Measurements from ENCODE around the gene AHRR.

AHRR gene

GRCh38 chr5:417301-418161 is 96.0 kb downstream of the AHRR start:
- DNase-seq: peak; percentile 74

DNA sequence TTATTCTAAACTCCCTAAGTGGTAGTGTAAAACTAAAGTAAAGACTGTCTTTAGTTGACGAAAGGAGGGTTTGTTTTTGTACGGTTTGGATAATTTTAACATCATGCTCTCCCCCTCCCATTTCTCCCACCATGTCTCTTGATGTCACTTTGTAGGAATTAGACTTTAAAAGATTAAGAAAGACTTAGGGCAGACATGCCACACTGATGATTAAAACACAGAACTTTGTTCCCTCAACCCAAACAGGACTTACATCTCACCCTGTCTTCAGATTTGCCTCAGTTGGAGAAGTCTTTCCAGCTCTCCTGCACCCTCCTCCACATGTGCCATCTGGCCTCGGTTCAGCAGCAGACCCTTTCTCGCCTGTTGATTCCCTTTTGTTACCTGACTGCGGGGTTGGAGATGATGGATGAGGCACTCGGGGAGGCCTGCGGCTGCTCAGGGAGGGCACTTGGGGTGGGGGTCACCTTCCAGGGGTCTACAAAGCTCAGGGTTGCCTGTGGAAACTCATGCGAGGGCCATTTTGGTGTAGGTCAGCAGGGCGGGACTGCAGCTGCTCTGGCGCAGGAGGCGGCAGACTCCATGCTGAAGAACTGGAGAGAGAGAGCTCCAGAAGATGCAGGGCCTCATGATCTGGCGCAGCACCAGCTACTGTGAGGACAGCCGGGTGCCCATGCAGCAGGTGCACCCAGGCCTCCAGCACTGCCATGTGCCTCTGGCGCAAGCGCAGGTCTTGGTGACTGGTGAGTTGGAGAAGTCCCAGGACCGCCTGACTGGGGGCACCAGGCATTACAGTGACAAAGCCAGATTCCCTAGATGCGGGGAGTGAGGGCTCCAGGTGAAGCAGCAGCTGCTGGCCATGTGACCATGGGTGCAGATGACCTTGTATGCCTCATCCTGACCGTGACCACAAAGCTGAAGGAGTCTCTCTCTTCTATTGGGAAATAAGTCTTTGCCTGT is 96.9 kb downstream of the AHRR start:
- DNase-seq: no peak

GRCh38 chr5:419970-420369 is 98.5 kb downstream of the AHRR start:
- DNase-seq: no peak

GRCh38 chr5:420632-421286 is 99.2 kb downstream of the AHRR start:
- no peak for DNase-seq

GRCh38 chr5:421287-421880 is 99.9 kb downstream of the AHRR start:
- DNase-seq: no peak

GRCh38 chr5:421901-422300 is 100.4 kb downstream of the AHRR start:
- DNase-seq: no peak

GRCh38 chr5:422323-423232 is 101.1 kb downstream of the AHRR start:
- no peak for DNase-seq

- DNase-seq: no peak
Observed at GRCh38 chr5:423233-423565, 101.7 kb downstream of the AHRR start.

GRCh38 chr5:423626-424261 is 102.2 kb downstream of the AHRR start:
- DNase-seq: no peak

- no peak for DNase-seq
Observed at GRCh38 chr5:424301-425110, 103.0 kb downstream of the AHRR start.

- DNase-seq: no peak
Observed at GRCh38 chr5:425714-426113, 104.2 kb downstream of the AHRR start.

DNA sequence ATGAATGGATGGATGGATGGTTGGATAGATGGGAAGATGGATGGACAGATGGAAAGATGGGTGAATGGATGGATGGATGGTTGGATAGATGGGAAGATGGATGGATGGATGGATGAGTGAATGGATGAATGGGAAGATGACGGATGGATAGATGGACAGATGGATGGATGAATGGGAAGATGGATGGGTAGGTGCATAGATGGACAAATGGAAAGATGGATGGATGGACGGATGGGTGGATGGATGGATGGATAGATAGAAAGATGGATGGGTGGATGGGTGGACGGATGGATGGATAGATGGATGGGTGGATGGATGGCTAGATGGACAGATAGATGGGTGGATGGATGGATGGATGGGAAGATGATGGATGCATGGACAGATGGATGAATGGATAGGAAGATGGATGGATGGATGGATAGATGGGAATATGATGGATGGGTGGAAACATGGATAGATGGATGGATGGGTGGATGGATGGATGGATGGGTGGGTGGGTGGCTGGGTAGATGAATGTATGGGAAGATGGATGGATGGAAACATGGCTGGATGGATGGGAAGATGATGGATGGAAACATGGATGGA is 105.0 kb downstream of the AHRR start:
- no peak for DNase-seq

DNA sequence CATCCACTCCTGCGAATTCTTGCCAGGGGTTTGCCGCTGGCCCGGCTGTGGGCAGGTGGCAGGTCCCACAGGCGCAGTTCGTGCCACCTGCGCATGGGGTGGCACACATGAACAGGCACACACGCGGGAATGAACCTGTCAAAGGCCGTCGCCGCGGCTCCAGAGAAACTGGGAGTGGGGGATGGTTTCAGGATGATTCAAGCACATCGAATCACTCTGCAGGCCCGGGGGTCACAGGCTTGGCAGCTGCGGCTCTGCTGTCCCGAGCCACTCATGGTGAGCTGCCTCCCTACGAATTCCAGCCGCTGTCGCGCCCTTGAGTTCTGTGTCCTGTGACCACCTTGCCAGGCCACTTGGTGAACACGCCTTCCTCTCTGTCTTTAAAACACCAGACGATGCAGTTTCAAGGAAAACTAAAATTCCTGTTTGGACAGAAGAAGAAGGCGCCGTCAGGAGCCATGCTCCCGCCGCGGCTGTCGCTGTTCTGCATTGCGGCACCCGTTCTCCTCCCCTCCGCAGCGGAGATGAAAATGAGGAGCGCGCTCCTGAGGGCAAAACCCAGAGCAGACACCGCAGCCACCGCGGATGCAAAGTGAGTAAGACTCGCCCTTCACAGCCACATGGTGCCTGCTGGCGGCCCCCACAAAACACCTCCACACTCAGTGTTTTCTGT is 106.0 kb downstream of the AHRR start:
- DNase-seq: no peak

GRCh38 chr5:428219-428618 is 106.7 kb downstream of the AHRR start:
- DNase-seq: no peak

DNA sequence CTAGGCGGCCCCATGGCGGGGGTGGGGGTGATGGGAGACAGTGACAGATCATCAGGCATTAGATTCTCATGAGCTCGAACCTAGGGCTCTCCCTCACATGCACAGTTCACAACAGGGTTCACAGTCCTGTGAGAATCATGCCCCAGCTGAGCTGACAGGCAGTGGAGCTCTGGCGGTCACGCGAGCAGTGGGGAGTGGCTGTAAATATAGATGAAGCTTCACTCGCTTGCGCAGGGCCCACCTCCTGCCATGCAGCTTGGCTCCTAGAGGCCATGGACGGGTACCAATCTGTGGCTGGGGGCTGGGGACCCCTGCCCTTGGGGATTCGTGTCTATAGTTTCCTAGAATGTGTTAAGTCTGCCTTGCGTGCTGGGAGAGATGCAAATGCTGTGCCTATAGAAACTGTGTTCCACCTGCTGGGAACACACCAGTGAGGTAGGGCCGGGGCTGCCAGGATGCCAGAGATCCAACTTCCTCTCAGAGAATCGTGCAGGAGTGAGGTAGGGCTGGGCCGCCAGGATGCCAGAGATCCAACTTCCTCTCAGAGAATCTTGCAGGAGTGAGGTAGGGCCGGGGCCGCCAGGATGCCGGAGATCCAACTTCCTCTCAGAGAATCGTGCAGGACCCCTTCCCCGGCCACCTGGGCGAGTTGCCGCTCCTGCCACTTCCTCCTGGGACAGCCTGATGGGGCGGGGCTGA is 107.4 kb downstream of the AHRR start:
- no peak for DNase-seq

DNA sequence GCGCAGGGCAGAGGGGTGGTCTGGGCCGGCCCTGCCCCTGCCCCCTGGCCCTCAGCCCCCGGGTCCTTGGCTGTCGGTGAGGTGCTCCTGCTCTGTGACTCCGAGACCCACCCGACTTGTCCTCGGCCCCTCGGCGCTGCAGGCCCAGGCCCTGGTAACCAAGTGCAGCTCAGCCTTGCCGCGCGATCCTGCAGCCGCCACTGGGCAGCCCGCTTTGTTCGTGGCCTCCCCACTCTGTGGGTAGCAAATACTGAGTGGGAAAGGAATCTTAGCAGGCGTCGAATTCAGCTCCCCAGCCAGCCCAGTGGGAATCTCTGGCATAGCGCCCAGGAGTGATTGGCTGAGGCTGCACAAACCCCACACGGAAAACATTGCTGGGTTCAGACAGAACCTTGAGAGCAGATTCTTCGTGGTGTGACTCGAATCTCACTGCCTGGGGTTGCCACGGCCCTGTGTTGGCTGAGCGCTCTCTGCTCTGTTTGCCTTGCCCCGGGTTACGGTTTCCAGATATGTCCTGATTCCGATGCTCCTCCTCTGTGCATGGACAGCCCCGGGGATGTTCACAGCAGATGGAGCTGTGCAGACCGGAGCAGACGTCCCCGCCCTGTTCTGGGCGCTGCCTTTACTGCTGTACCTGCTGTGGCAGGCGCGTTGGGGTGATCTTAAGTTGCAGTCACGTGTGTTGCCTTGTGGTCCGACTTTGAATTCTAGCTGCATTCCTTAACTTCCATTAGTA is 108.1 kb downstream of the AHRR start:
- DNase-seq: peak; percentile 51

- DNase-seq: peak; percentile 40
Observed at GRCh38 chr5:430214-430925, 108.9 kb downstream of the AHRR start.

All from eye (tissue), 1 donor.